ENCODE data around the gene NDUFAF4. TPM values are rescaled to one million over a fixed set of nuclear protein-coding genes. Genes with fewer than 3 reads are reported as not detected.

The NDUFAF4 gene
- total RNA-seq, 1 donor from 2014 or later: 38.6 TPM

GRCh38 chr6:96925290-96925687 is 27.6 kb upstream of the NDUFAF4 start:
- Histone ChIP-seq H3K27ac (ENCODE audit: low read depth, low read length) (no peak overlapping the region), H4K20me1 (ENCODE audit: insufficient read depth, low read length) (no peaks in the 10 kb centered on the region), H3K9ac (ENCODE audit: low read length) (no peak overlapping the region), H3K4me2 (ENCODE audit: low read length) (peak overlapping the region; percentile 100), H2AFZ (ENCODE audit: low read depth, low read length) (peak overlapping the region; percentile 98), H3K36me3 (ENCODE audit: insufficient read depth, low read length) (no peaks in the 10 kb centered on the region), H3K79me2 (ENCODE audit: insufficient read depth, low read length) (no peaks in the 10 kb centered on the region), H3K4me1 (ENCODE audit: insufficient read depth, low read length) (peaks cover 11% of the 10 kb centered on the region), H3K9me3 (ENCODE audit: insufficient read depth, low read depth, low read length) (no peaks in the 10 kb centered on the region), H3K27me3 (ENCODE audit: insufficient read depth, low read length) (peaks cover 31% of the 10 kb centered on the region), H3K4me3 (ENCODE audit: insufficient read depth, low read depth, low read length) (peak overlapping the region; percentile 73)
- H3K27ac Mint-ChIP-seq (ENCODE audit: unreplicated experiment): no peak overlapping the region
- H3K27me3 Mint-ChIP-seq (ENCODE audit: low read depth, unreplicated experiment): peaks cover 12% of the 10 kb centered on the region
- TF ChIP-seq CTCF (IDR thresholded peaks at IDR 0.05; ENCODE audit: insufficient read depth, low read depth, low read length) (no peak), EZH2 (IDR thresholded peaks at IDR 0.05; ENCODE audit: insufficient read depth, low read length) (no peak)
- DNase-seq (ENCODE audit: low read depth) (no peak), FAIRE-seq (no peak)
- no peaks in the 10 kb centered on the region for H3K9me3 Mint-ChIP-seq (ENCODE audit: unreplicated experiment)
- H3K4me1 Mint-ChIP-seq (ENCODE audit: low read depth, unreplicated experiment): no peaks in the 10 kb centered on the region
- H3K36me3 Mint-ChIP-seq (ENCODE audit: low read depth, unreplicated experiment): no peaks in the 10 kb centered on the region
- peak overlapping the region; percentile 90 for H3K4me3 Mint-ChIP-seq (ENCODE audit: unreplicated experiment)

- H3K4me3 ChIP-seq (ENCODE audit: insufficient read depth, low read depth, low read length): peak overlapping the region; percentile 65
- Mint-ChIP-seq H3K27me3 (ENCODE audit: low read depth, unreplicated experiment) (peaks cover 12% of the 10 kb centered on the region), H3K4me1 (ENCODE audit: low read depth, unreplicated experiment) (no peaks in the 10 kb centered on the region), H3K36me3 (ENCODE audit: low read depth, unreplicated experiment) (no peaks in the 10 kb centered on the region), H3K9me3 (ENCODE audit: unreplicated experiment) (no peaks in the 10 kb centered on the region), H3K27ac (ENCODE audit: unreplicated experiment) (peak overlapping the region; percentile 67), H3K4me3 (ENCODE audit: unreplicated experiment) (peak overlapping the region; percentile 90)
- H3K4me1 ChIP-seq (ENCODE audit: insufficient read depth, low read length): peaks cover 11% of the 10 kb centered on the region
- H2AFZ ChIP-seq (ENCODE audit: low read depth, low read length): peak overlapping the region; percentile 88
- peak overlapping the region; percentile 100 for H3K4me2 ChIP-seq (ENCODE audit: low read length)
- no peak overlapping the region for H3K27ac ChIP-seq (ENCODE audit: low read depth, low read length)
- H3K9ac ChIP-seq (ENCODE audit: low read length): peak overlapping the region; percentile 43
- TF ChIP-seq CTCF (IDR thresholded peaks at IDR 0.05; ENCODE audit: insufficient read depth, low read depth, low read length) (no peak), EZH2 (IDR thresholded peaks at IDR 0.05; ENCODE audit: insufficient read depth, low read length) (no peak)
- H3K9me3 ChIP-seq (ENCODE audit: insufficient read depth, low read depth, low read length): no peaks in the 10 kb centered on the region
- no peaks in the 10 kb centered on the region for H3K36me3 ChIP-seq (ENCODE audit: insufficient read depth, low read length)
- no peak for DNase-seq (ENCODE audit: low read depth)
- FAIRE-seq: no peak
- no peaks in the 10 kb centered on the region for H4K20me1 ChIP-seq (ENCODE audit: insufficient read depth, low read length)
- no peaks in the 10 kb centered on the region for H3K79me2 ChIP-seq (ENCODE audit: insufficient read depth, low read length)
- H3K27me3 ChIP-seq (ENCODE audit: insufficient read depth, low read length): peaks cover 32% of the 10 kb centered on the region
Measured at GRCh38 chr6:96923871-96924493, 26.3 kb upstream of the NDUFAF4 start.

GRCh38 chr6:96923400-96923799 is 25.7 kb upstream of the NDUFAF4 start:
- H3K27ac Mint-ChIP-seq (ENCODE audit: unreplicated experiment): no peak overlapping the region
- H3K4me2 ChIP-seq (ENCODE audit: low read length): peak overlapping the region; percentile 100

More at GRCh38 chr6:96923400-96923799, 25.7 kb upstream of the NDUFAF4 start:
- H2AFZ ChIP-seq (ENCODE audit: low read depth, low read length): no peak overlapping the region
- H3K4me3 Mint-ChIP-seq (ENCODE audit: unreplicated experiment): peak overlapping the region; percentile 90
- H3K27me3 Mint-ChIP-seq (ENCODE audit: low read depth, unreplicated experiment): peaks cover 8% of the 10 kb centered on the region
- no peaks in the 10 kb centered on the region for H3K79me2 ChIP-seq (ENCODE audit: insufficient read depth, low read length)
- no peaks in the 10 kb centered on the region for H4K20me1 ChIP-seq (ENCODE audit: insufficient read depth, low read length)
- no peaks in the 10 kb centered on the region for H3K9me3 Mint-ChIP-seq (ENCODE audit: unreplicated experiment)
- peaks cover 11% of the 10 kb centered on the region for H3K4me1 ChIP-seq (ENCODE audit: insufficient read depth, low read length)
- DNase-seq (ENCODE audit: low read depth) (no peak), FAIRE-seq (no peak)
- H3K9ac ChIP-seq (ENCODE audit: low read length): no peak overlapping the region
- no peaks in the 10 kb centered on the region for H3K36me3 ChIP-seq (ENCODE audit: insufficient read depth, low read length)
- TF ChIP-seq CTCF (IDR thresholded peaks at IDR 0.05; ENCODE audit: insufficient read depth, low read depth, low read length) (no peak), EZH2 (IDR thresholded peaks at IDR 0.05; ENCODE audit: insufficient read depth, low read length) (no peak)
- H3K27me3 ChIP-seq (ENCODE audit: insufficient read depth, low read length): peaks cover 29% of the 10 kb centered on the region
- H3K4me3 ChIP-seq (ENCODE audit: insufficient read depth, low read depth, low read length): no peak overlapping the region
- H3K36me3 Mint-ChIP-seq (ENCODE audit: low read depth, unreplicated experiment): no peaks in the 10 kb centered on the region
- no peaks in the 10 kb centered on the region for H3K9me3 ChIP-seq (ENCODE audit: insufficient read depth, low read depth, low read length)
- H3K27ac ChIP-seq (ENCODE audit: low read depth, low read length): no peak overlapping the region
- H3K4me1 Mint-ChIP-seq (ENCODE audit: low read depth, unreplicated experiment): no peaks in the 10 kb centered on the region
